GM12878 (cell line): Measurements from ENCODE around the gene TBRG4. TPM values are rescaled to one million over a fixed set of nuclear protein-coding genes. Genes with fewer than 3 reads are reported as not detected.

Experiments used
- ATAC-seq: fragments of 200-7000 bp; cut with Tn5 transposase; 3 replicates; pipeline ENCODE4 v1.9.1; 2020; ENCODE audit warnings: mild to moderate bottlenecking, moderate library complexity
- BruUV-seq: library from RNA; stranded (reverse); fragments of 400-500 nt; replicated peaks from 2 replicates; lab custom pipeline; 2021; lab: Mats Ljungman, UMichigan
- CTCF ChIA-PET: fragments of 300-600 bp; sonication (Branson Sonifier 250); formaldehyde crosslinking; extraction: SDS; loops from one replicate; lab custom pipeline; 2021; ENCODE audit warnings: inconsistent platforms; lab: Yijun Ruan, JAX
- POLR2A ChIA-PET: fragments of 350-600 bp; formaldehyde crosslinking; extraction: SDS; loops from one replicate; lab custom pipeline; 2021; ENCODE audit warnings: inconsistent platforms; lab: Charles Lee
- RAD21 ChIA-PET: fragments of 300-600 bp; sonication (Branson Sonifier 250); formaldehyde crosslinking; loops from one replicate; lab custom pipeline; 2023; ENCODE audit warnings: antibody characterized with exemption; ENCODE audit not compliant: unreplicated experiment; lab: Charles Lee
- SMC1A ChIA-PET: fragments of 300-600 bp; sonication (Branson Sonifier 250); formaldehyde crosslinking; loops from one replicate; lab custom pipeline; 2023; ENCODE audit not compliant: unreplicated experiment, uncharacterized antibody; lab: Charles Lee
- DNase-seq: peaks from one replicate; pipeline ENCODE4 v3.0.0-alpha.2; 2011; ENCODE audit warnings: low read depth, low spot score
- FAIRE-seq: peaks from 3 replicates; lab custom pipeline; 2011; peaks lifted over from hg19 to GRCh38; lab: Jason Lieb, UNC
- H2AFZ ChIP-seq: 2 replicates; pipeline ENCODE4 v1.6.0; 2011; ENCODE audit warnings: low read depth, low read length, control low read depth; ENCODE audit not compliant: control insufficient read depth
- H3K27ac ChIP-seq: 2 replicates; pipeline ENCODE4 v1.5.1; 2011; ENCODE audit warnings: control low read depth; ENCODE audit not compliant: control insufficient read depth, insufficient read depth
- H3K27me3 ChIP-seq, 2 experiments: replicated peaks in 1 of 2; 2 replicates each; pipeline versions ENCODE4 v1.6.0 to v1.6.1; 2011; ENCODE audit warnings: low read length in 1 of 2; ENCODE audit not compliant: control insufficient read depth in 2 of 2, insufficient read depth in 2 of 2
- H3K36me3 ChIP-seq, 2 experiments: 2 replicates each; pipeline ENCODE4 v1.5.1; 2011; ENCODE audit warnings: low read length in 1 of 2; ENCODE audit not compliant: control insufficient read depth in 2 of 2, insufficient read depth in 2 of 2
- H3K4me1 ChIP-seq: 2 replicates; pipeline ENCODE4 v1.6.1; 2011; ENCODE audit warnings: mild to moderate bottlenecking, low read length, moderate library complexity, mixed read lengths; ENCODE audit not compliant: control insufficient read depth, insufficient read depth
- H3K4me2 ChIP-seq: 2 replicates; pipeline ENCODE4 v1.6.0; 2011; ENCODE audit warnings: control low read depth; ENCODE audit not compliant: control insufficient read depth, insufficient read depth
- H3K4me3 ChIP-seq: fragments of 200-600 bp; sonication (generic); 2 replicates; pipeline ENCODE4 v1.5.1; 2016
- H3K79me2 ChIP-seq: 2 replicates; pipeline ENCODE4 v1.6.0; 2011; ENCODE audit warnings: low read length; ENCODE audit not compliant: control insufficient read depth, insufficient read depth
- H3K9ac ChIP-seq: 2 replicates; pipeline ENCODE4 v1.8.0; 2011; ENCODE audit warnings: low read length, control low read depth, mixed read lengths; ENCODE audit not compliant: control insufficient read depth, insufficient read depth
- H3K9me3 ChIP-seq: replicated peaks from 3 replicates; pipeline ENCODE4 v1.5.1; 2011; ENCODE audit warnings: mild to moderate bottlenecking, low read length; ENCODE audit not compliant: control insufficient read depth, insufficient read depth
- H4K20me1 ChIP-seq: 2 replicates; pipeline ENCODE4 v1.6.0; 2011; ENCODE audit not compliant: control insufficient read depth, insufficient read depth
- ASH2L ChIP-seq: fragments of 300-600, 200-600 bp; sonication (generic); IDR thresholded peaks from 2 replicates; pipeline ENCODE4 v1.6.1; 2017; ENCODE audit warnings: low read depth, mild to moderate bottlenecking, borderline replicate concordance
- CEBPB ChIP-seq, 2 experiments: fragments of 150-350 bp in 1 of 2; IDR thresholded peaks; 2 replicates each; pipeline ENCODE4 v1.6.1; 2012 to 2014; ENCODE audit warnings: low read depth in 2 of 2, low read length in 2 of 2, borderline replicate concordance in 1 of 2, inconsistent platforms in 1 of 2
- E2F8 ChIP-seq: fragments of 450-650 bp; IDR thresholded peaks from 2 replicates; pipeline ENCODE4 v1.6.1; 2018; ENCODE audit warnings: mild to moderate bottlenecking, low read depth, moderate library complexity; ENCODE audit not compliant: partially characterized antibody
- FOXM1 ChIP-seq: IDR thresholded peaks from 2 replicates; pipeline ENCODE4 v1.6.1; 2012; ENCODE audit warnings: low read depth, mild to moderate bottlenecking, inconsistent platforms, low read length, moderate library complexity
- JUND ChIP-seq: IDR thresholded peaks from 2 replicates; pipeline ENCODE4 v1.6.1; 2012; ENCODE audit warnings: low read depth, mild to moderate bottlenecking, low read length, improper control_type of control experiment, moderate library complexity
- MTA3 ChIP-seq: IDR thresholded peaks from 2 replicates; pipeline ENCODE4 v1.6.1; 2012; ENCODE audit warnings: low read length, inconsistent platforms, borderline replicate concordance
- NBN ChIP-seq: fragments of 450-650 bp; IDR thresholded peaks from 2 replicates; pipeline ENCODE4 v1.6.1; 2016
- YY1 ChIP-seq: IDR thresholded peaks from 2 replicates; pipeline ENCODE4 v1.6.1; 2011; ENCODE audit warnings: low read depth, mild to moderate bottlenecking, low read length
- WGBS: methylation state at CpG from one replicate; pipeline ENCODE4 v1.1.6; 2016; ENCODE audit warnings: low lambda C conversion rate; ENCODE audit not compliant: insufficient replicate concordance, insufficient coverage; ENCODE audit errors: missing lambda C conversion rate; 5-methylcytosine and 5-hydroxymethylcytosine counted together
- in situ Hi-C: fragments of 300-500 bp; cut with MboI; formaldehyde crosslinking; loops from 9 replicates; pipeline ENCODE4 v1.14.3; 2018; ENCODE audit warnings: mixed read lengths
- intact Hi-C: fragments of 100-400 bp; cut with micrococcal nuclease; formaldehyde crosslinking; loops from one replicate; pipeline ENCODE4 v1.14.2; 2022; ENCODE audit not compliant: unreplicated experiment
- polyA plus RNA-seq, 11 experiments: library from polyadenylated mRNA; depleted of rRNA in 4 of 11; unstranded in 6 of 11; stranded (reverse) in 5 of 11; fragments of >200 nt; fragmentation: Nextera tagmentation in 4 of 11; fragmentation: Illumina TruSeq in 1 of 11; extraction: Ambion mirVana in 4 of 11; extraction: Trizol in 1 of 11; gene quantifications; 1 replicate in 1 of 11; 2 replicates in 10 of 11; pipeline versions ENCODE4 v1.2.1 to v1.2.3, GENCODE V29; 2011 to 2016; ENCODE audit warnings: inconsistent platforms in 2 of 11, missing spikeins in 2 of 11, low read depth in 1 of 11
- total RNA-seq, 4 experiments: library from RNA; depleted of rRNA in 3 of 4; stranded (reverse); fragments of >200 nt in 3 of 4; fragmentation: Illumina TruSeq in 1 of 4; extraction: Trizol in 1 of 4; gene quantifications; 2 replicates each; pipeline versions ENCODE4 v1.2.1 to v1.2.3, GENCODE V29; 2013 to 2021

TBRG4 gene
- total and polyA plus RNA-seq, 10 of the 15 experiments (the other 5 are each of a cell fraction or from before 2014, with no cell fraction given): 8.4 to 130 (median 118) TPM

GRCh38 chr7:45151131-45151684 is 39.7 kb upstream of the TBRG4 start:
- ATAC-seq (no peak), FAIRE-seq (no peak), DNase-seq (no peak)
- BruUV-seq: no TSS peak
- H4K20me1 ChIP-seq: no peaks in the 10 kb centered on the region
- H3K4me3 ChIP-seq: no peak overlapping the region
- ChIA-PET RAD21 (interaction anchor here (2.8 kb wide), 1 partner anchor 108 kb away, joined by 11 read pairs; no protein-coding TSS in a partner anchor), POLR2A (no interaction called here), CTCF (interaction anchor here (1.9 to 8.9 kb wide), 2 partner anchors 15 to 108 kb away, joined by 5 to 58 read pairs; no protein-coding TSS in a partner anchor), SMC1A (interaction anchor here (1.7 kb wide), 1 partner anchor 116 kb away, joined by 3 read pairs; no protein-coding TSS in a partner anchor)
- TF ChIP-seq JUND (no peak), NBN (no peak), ASH2L (no peak), CEBPB (IDR thresholded peaks at IDR 0.05; ENCODE audit: borderline replicate concordance in 1 of 2, low read depth in 2 of 2, low read length in 2 of 2) (no peak), YY1 (no peak)
- H3K4me1 ChIP-seq: no peaks in the 10 kb centered on the region
- H3K27ac ChIP-seq: no peak overlapping the region
- H3K79me2 ChIP-seq: no peaks in the 10 kb centered on the region
- no peak overlapping the region for H2AFZ ChIP-seq
- intact Hi-C loops: no loop called here
- H3K9me3 ChIP-seq: no peaks in the 10 kb centered on the region
- H3K27me3 ChIP-seq: no peaks in the 10 kb centered on the region; a peak in 1 of 4 replicates
- H3K36me3 ChIP-seq: no peaks in the 10 kb centered on the region
- 26% methylated on average over 9 of the region's 9 CpGs for WGBS
- H3K9ac ChIP-seq: no peak overlapping the region
- no peak overlapping the region for H3K4me2 ChIP-seq
- in situ Hi-C loops: loop anchor here (5.0 to 25.0 kb wide), 2 partner anchors 101 to 711 kb away; partner anchors contain the start of gene CCDC201

GRCh38 chr7:45150199-45150598 is 38.7 kb upstream of the TBRG4 start:
- in situ Hi-C loops (loop anchor here (5.0 to 25.0 kb wide), 2 partner anchors 102 to 712 kb away; partner anchors contain the start of gene CCDC201), intact Hi-C loops (no loop called here)
- ChIA-PET RAD21 (no interaction called here), POLR2A (interaction anchor here (0.6 kb wide), 1 partner anchor 29 kb away, joined by 6 read pairs; no protein-coding TSS in a partner anchor), CTCF (interaction anchor here (8.9 kb wide), 1 partner anchor 109 kb away, joined by 58 read pairs; no protein-coding TSS in a partner anchor), SMC1A (interaction anchor here (0.9 kb wide), 1 partner anchor 13 kb away, joined by 3 read pairs; no protein-coding TSS in a partner anchor)
- 58% methylated on average over 11 of the region's 11 CpGs for WGBS
- Histone ChIP-seq H2AFZ (no peak overlapping the region), H3K36me3 (no peaks in the 10 kb centered on the region), H3K4me3 (no peak overlapping the region), H4K20me1 (no peaks in the 10 kb centered on the region), H3K9me3 (no peaks in the 10 kb centered on the region), H3K4me2 (no peak overlapping the region), H3K27me3 (no peaks in the 10 kb centered on the region; a peak in 1 of 4 replicates), H3K27ac (no peak overlapping the region), H3K9ac (no peak overlapping the region), H3K4me1 (no peaks in the 10 kb centered on the region), H3K79me2 (no peaks in the 10 kb centered on the region)
- no peak for FAIRE-seq
- no peak for DNase-seq
- no peak for ATAC-seq
- no TSS peak for BruUV-seq
- TF ChIP-seq MTA3: no peak
- no peak for TF ChIP-seq E2F8
- TF ChIP-seq FOXM1: no peak
